ENCODE data around the gene PIR. TPM values are rescaled to one million over a fixed set of nuclear protein-coding genes. Genes with fewer than 3 reads are reported as not detected.

Gene PIR
- total and polyA plus RNA-seq, 2 of the 8 experiments (the other 6 are each of a cell fraction or from before 2014, with no cell fraction given): 6.4 to 10.3 TPM

DNA sequence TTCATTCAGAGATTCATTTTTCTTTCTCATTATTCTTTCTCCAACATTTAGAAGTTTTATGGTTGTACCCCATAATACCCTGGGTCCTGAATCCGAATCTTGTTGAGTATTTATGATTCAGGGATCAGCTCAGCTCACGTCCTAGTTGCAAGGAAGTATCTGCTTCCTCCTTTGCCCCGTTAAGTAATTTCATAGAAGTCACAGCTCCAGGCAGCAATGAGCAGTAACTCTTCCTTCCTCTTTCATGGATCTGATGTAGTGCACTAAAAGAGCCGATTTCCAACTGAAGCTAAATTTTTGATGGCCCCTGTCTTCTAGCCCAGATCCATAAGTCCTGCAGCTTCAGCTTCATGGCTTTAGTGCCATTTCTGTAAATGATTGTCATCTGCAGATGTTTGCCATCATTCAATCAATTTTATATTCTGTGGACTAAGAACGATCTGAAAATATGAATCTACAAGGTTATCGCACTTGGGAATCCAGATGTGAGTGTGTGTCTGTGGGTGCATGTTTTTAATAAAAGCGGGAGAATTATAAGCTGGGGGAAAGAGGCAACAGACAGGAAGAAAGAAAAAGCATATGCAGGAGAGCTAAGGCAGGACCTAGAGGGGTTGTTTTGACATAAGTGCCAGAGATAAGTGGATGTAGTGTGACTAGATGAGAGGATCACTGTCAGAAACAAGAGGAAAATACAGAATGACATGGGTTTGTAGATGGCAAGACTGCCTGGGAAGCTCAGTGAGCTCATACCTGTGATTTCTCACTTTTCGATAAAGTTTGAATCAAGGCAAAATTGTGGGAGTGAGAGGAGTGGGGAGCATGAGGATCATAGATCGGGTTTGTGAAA is 126.4 kb downstream of the PIR start (continued):
- TF ChIP-seq, protein P1, sequence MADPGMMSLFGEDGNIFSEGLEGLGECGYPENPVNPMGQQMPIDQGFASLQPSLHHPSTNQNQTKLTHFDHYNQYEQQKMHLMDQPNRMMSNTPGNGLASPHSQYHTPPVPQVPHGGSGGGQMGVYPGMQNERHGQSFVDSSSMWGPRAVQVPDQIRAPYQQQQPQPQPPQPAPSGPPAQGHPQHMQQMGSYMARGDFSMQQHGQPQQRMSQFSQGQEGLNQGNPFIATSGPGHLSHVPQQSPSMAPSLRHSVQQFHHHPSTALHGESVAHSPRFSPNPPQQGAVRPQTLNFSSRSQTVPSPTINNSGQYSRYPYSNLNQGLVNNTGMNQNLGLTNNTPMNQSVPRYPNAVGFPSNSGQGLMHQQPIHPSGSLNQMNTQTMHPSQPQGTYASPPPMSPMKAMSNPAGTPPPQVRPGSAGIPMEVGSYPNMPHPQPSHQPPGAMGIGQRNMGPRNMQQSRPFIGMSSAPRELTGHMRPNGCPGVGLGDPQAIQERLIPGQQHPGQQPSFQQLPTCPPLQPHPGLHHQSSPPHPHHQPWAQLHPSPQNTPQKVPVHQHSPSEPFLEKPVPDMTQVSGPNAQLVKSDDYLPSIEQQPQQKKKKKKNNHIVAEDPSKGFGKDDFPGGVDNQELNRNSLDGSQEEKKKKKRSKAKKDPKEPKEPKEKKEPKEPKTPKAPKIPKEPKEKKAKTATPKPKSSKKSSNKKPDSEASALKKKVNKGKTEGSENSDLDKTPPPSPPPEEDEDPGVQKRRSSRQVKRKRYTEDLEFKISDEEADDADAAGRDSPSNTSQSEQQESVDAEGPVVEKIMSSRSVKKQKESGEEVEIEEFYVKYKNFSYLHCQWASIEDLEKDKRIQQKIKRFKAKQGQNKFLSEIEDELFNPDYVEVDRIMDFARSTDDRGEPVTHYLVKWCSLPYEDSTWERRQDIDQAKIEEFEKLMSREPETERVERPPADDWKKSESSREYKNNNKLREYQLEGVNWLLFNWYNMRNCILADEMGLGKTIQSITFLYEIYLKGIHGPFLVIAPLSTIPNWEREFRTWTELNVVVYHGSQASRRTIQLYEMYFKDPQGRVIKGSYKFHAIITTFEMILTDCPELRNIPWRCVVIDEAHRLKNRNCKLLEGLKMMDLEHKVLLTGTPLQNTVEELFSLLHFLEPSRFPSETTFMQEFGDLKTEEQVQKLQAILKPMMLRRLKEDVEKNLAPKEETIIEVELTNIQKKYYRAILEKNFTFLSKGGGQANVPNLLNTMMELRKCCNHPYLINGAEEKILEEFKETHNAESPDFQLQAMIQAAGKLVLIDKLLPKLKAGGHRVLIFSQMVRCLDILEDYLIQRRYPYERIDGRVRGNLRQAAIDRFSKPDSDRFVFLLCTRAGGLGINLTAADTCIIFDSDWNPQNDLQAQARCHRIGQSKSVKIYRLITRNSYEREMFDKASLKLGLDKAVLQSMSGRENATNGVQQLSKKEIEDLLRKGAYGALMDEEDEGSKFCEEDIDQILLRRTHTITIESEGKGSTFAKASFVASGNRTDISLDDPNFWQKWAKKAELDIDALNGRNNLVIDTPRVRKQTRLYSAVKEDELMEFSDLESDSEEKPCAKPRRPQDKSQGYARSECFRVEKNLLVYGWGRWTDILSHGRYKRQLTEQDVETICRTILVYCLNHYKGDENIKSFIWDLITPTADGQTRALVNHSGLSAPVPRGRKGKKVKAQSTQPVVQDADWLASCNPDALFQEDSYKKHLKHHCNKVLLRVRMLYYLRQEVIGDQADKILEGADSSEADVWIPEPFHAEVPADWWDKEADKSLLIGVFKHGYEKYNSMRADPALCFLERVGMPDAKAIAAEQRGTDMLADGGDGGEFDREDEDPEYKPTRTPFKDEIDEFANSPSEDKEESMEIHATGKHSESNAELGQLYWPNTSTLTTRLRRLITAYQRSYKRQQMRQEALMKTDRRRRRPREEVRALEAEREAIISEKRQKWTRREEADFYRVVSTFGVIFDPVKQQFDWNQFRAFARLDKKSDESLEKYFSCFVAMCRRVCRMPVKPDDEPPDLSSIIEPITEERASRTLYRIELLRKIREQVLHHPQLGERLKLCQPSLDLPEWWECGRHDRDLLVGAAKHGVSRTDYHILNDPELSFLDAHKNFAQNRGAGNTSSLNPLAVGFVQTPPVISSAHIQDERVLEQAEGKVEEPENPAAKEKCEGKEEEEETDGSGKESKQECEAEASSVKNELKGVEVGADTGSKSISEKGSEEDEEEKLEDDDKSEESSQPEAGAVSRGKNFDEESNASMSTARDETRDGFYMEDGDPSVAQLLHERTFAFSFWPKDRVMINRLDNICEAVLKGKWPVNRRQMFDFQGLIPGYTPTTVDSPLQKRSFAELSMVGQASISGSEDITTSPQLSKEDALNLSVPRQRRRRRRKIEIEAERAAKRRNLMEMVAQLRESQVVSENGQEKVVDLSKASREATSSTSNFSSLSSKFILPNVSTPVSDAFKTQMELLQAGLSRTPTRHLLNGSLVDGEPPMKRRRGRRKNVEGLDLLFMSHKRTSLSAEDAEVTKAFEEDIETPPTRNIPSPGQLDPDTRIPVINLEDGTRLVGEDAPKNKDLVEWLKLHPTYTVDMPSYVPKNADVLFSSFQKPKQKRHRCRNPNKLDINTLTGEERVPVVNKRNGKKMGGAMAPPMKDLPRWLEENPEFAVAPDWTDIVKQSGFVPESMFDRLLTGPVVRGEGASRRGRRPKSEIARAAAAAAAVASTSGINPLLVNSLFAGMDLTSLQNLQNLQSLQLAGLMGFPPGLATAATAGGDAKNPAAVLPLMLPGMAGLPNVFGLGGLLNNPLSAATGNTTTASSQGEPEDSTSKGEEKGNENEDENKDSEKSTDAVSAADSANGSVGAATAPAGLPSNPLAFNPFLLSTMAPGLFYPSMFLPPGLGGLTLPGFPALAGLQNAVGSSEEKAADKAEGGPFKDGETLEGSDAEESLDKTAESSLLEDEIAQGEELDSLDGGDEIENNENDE (IDR thresholded peaks at IDR 0.05; ENCODE audit: insufficient replicate concordance, low read length): no peak
- TF ChIP-seq CHD1 (IDR thresholded peaks at IDR 0.05; ENCODE audit: low read depth, low read length) (no peak), RFX5 (IDR thresholded peaks at IDR 0.05; ENCODE audit: borderline replicate concordance, low read depth, low read length) (no peak), CBX8 (IDR thresholded peaks at IDR 0.05; ENCODE audit: borderline replicate concordance, low read depth, low read length) (no peak), RBBP5 (IDR thresholded peaks at IDR 0.05; ENCODE audit: borderline replicate concordance, low read depth, low read length) (no peak), SP1 (IDR thresholded peaks at IDR 0.05; ENCODE audit: low read depth, low read length) (no peak), GTF2F1 (IDR thresholded peaks at IDR 0.05; ENCODE audit: borderline replicate concordance, low read depth, low read length) (no peak), CREB1 (IDR thresholded peaks at IDR 0.05) (no peak)

All from H1 (cell line).